AG04449 (cell line): ENCODE data around the gene VSIG2.

Source experiments
- CTCF ChIA-PET: fragments of 350-600 bp; formaldehyde crosslinking; extraction: SDS; loops from one replicate; lab custom pipeline; 2021; ENCODE audit warnings: antibody characterized with exemption; lab: Yijun Ruan, JAX
- POLR2A ChIA-PET: fragments of 400-600, 350-600 bp; formaldehyde crosslinking; extraction: SDS; loops from one replicate; lab custom pipeline; 2020; ENCODE audit warnings: antibody characterized with exemption, inconsistent platforms; lab: Yijun Ruan, JAX
- DNase-seq: peaks from one replicate; pipeline ENCODE4 v3.0.0-alpha.2; 2010; ENCODE audit warnings: low read depth, low spot score
- H3K4me3 ChIP-seq: 2 replicates; pipeline ENCODE4 v1.5.1; 2011; ENCODE audit warnings: low read depth, mild to moderate bottlenecking, control low read depth, low read length
- TF ChIP-seq, protein P1 (sequence below): IDR thresholded peaks from one replicate; pipeline ENCODE4 v1.5.1; 2011; ENCODE audit warnings: mild to moderate bottlenecking, moderate library complexity, low read length, control low read depth, inconsistent platforms; ENCODE audit not compliant: insufficient read depth; ENCODE audit errors: missing control alignments

VSIG2 gene

DNA sequence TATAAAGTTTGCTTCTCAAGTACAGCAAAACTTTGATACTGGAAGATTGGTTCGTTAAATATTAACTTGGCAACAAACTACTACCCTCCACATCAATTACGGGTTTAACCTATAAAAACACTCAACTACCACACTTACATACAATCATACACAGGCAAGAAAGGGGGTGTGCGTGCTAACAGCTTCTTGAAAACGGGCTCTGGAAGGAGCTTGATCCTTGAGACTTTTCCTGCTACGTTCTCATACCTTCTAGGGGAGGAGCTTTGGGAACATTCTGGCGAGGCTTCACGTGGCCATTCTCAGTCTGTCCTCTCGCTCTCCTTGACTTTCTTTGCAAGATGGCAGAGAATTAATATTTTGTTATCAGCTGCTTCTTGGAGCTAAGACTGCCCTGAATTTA lies 16.9 kb upstream of the VSIG2 start:
- no peak for DNase-seq
- ChIA-PET POLR2A (no interaction called here), CTCF (interaction anchor here (1.0 to 20.9 kb wide), 11 partner anchors 10 to 125 kb away, joined by 4 to 331 read pairs (median 5); partner anchors contain the start of gene MSANTD2)
- TF ChIP-seq, protein P1, sequence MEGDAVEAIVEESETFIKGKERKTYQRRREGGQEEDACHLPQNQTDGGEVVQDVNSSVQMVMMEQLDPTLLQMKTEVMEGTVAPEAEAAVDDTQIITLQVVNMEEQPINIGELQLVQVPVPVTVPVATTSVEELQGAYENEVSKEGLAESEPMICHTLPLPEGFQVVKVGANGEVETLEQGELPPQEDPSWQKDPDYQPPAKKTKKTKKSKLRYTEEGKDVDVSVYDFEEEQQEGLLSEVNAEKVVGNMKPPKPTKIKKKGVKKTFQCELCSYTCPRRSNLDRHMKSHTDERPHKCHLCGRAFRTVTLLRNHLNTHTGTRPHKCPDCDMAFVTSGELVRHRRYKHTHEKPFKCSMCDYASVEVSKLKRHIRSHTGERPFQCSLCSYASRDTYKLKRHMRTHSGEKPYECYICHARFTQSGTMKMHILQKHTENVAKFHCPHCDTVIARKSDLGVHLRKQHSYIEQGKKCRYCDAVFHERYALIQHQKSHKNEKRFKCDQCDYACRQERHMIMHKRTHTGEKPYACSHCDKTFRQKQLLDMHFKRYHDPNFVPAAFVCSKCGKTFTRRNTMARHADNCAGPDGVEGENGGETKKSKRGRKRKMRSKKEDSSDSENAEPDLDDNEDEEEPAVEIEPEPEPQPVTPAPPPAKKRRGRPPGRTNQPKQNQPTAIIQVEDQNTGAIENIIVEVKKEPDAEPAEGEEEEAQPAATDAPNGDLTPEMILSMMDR, result no peak
- H3K4me3 ChIP-seq, result no peak overlapping the region

DNA sequence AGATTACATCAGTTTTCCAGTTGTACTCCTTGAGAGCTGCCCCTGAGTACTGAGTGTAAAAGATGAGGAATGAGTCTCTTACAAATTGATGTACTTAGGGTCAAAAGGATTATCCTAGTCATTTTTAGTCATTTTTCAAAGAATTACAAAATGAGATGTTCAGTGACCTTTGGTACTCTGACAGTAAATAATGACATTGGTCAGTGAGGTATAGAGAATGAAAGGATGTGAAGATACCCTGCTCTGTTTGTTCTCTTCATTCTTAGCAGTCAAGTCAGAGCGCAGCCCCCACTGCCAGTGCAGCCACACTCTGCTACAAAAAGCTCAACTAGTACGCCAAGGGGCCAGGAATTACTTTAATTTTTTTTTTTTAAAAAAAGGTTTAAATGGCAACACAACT lies 14.1 kb upstream of the VSIG2 start:
- no peak for DNase-seq
- ChIA-PET POLR2A (no interaction called here), CTCF (interaction anchor here (1.9 to 20.9 kb wide), 5 partner anchors 10 to 96 kb away, joined by 7 to 331 read pairs (median 30); partner anchors contain the start of genes MSANTD2, SIAE and SPA17)
- TF ChIP-seq, protein P1, result no peak
- H3K4me3 ChIP-seq, result no peak overlapping the region

DNA sequence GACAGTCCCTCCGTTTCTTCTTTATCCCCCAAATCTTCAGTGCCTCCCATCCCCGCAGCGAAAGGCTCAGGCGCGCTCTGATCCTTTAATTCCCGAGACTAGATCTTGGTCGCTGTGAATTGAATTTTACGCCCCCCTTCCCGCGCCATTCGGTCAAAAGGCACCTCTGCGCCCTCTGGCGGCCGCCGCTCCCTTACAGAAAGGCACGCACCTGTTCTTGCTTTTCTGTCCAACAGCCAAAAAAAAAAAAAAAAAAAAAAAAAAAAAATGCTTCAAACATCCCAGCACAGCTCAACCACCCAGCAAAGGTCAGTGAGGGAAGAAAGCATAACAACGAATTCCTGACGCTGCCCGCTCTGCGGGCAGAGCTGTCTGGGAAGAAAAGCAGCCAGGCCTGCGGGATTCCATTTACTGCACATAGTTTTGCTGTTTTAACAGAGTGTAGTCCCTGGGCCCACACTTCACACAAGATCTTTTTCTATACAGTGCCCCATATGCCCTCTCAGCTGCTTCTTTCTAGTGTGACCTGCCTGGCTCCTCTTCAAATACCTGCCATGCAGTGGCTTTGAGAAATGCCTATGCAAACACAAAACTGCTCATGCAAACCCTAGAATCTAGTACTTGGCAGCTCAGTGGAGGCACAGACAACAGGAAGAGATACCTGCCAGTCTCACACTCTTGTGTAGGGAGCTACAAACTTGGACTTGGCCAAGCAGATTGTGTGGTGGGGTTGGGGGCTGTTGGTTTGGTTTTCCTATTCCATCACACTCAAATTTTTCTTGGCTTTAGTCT lies 11.3 kb upstream of the VSIG2 start:
- no peak for DNase-seq
- ChIA-PET CTCF (interaction anchor here (0.7 to 20.9 kb wide), 29 partner anchors 8 to 511 kb away, joined by 3 to 331 read pairs (median 5); partner anchors contain the start of genes MSANTD2, NRGN, SIAE and SPA17), POLR2A (no interaction called here)
- H3K4me3 ChIP-seq, result peak overlapping the region; percentile 49
- TF ChIP-seq, protein P1, result peak; percentile 72

DNA sequence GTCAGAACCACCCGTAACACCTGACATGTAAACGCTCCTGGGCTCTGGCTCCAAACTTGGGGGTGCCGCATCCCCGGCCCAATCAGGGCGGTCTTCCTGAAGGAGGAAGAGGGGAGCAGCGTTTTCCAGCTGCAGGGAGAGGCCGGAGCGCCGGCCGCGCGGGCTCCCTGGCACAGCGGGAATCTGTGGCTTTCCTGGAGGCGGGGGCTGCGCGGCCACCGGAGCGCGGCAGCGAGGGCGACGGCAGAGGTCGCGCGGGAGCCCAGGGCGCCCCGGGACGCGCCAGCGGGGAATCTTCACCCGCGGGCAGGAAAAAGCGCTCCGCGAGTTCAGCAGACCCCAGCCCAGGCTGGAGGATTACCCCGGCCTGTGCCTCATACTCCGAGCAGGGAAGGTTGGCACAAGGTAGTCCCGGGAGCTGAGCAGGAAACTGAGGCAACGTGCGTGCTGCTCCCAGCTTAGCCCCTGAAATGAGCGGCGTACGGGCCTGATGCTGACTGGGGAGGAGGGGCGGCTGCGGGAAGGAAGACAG lies 10.6 kb upstream of the VSIG2 start:
- TF ChIP-seq, protein P1, result no peak
- H3K4me3 ChIP-seq, result peak overlapping the region; percentile 49
- ChIA-PET POLR2A (no interaction called here), CTCF (interaction anchor here (0.7 to 20.9 kb wide), 24 partner anchors 9 to 360 kb away, joined by 3 to 331 read pairs (median 5); partner anchors contain the start of genes MSANTD2, SIAE, SPA17 and VSIG2)
- no peak for DNase-seq

DNA sequence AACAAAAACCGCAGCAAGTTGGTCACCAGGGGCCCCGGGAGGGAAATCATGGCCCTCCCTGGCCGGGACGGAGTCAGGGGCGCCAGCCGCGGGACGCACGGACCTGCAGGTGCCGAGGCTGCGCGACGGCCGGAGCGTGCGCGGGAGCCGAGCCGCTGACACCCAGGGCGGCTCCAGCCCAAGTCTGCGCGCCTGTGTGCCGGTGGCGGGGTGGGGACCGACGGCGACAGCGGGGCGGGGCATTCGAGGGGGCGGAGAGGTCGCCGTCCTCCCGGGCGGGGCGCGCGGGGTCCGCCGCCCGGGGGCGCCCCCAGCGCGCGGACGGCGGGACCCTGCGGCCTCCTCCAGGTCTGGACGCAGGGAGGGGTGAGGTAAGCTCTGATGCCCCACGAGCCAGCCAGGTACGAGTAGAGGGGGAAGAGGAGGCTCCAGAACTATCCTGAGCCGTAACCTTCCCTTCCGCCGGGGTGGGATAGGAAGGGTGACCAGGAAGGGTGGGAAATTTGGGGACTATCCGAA lies 10.1 kb upstream of the VSIG2 start, which contains the start of gene ESAM:
TSS of gene ESAM (minus strand) at position 186 of the 519 bp plus-strand sequence. CDS start at position 50, 136 bp downstream.
- CTCF ChIA-PET, result interaction anchor here (0.7 to 20.9 kb wide), 25 partner anchors 9 to 360 kb away, joined by 3 to 331 read pairs (median 15); partner anchors contain the start of genes MSANTD2, SIAE, SPA17 and VSIG2
- H3K4me3 ChIP-seq, result peak within 1 kb of the TSS; percentile 49
- no peak for DNase-seq
- POLR2A ChIA-PET, result no interaction called here
- TF ChIP-seq, protein P1, result no peak
